AG08396 (cell line): ENCODE measurements around the gene ARHGEF6.

Experiments
- DNase-seq: peaks from one replicate; pipeline ENCODE4 v3.0.0; 2012; ENCODE audit warnings: low spot score, mixed read lengths

ARHGEF6 gene

GRCh38 chrX:136745215-136746173, 35.2 kb downstream of the ARHGEF6 start:
- DNase-seq: no peak

- no peak for DNase-seq
Observed at GRCh38 chrX:136742721-136743379, 37.9 kb downstream of the ARHGEF6 start.

GRCh38 chrX:136738049-136738729, 42.5 kb downstream of the ARHGEF6 start:
- no peak for DNase-seq

- no peak for DNase-seq
Observed at GRCh38 chrX:136736690-136737089, 44.0 kb downstream of the ARHGEF6 start.

GRCh38 chrX:136735601-136736000, 45.1 kb downstream of the ARHGEF6 start:
- DNase-seq: no peak

GRCh38 chrX:136733613-136734012, 47.1 kb downstream of the ARHGEF6 start:
- no peak for DNase-seq

GRCh38 chrX:136731798-136732197, 48.9 kb downstream of the ARHGEF6 start:
- no peak for DNase-seq

GRCh38 chrX:136731207-136731782, 49.4 kb downstream of the ARHGEF6 start:
- DNase-seq: no peak

- no peak for DNase-seq
Observed at GRCh38 chrX:136728393-136728792, 52.3 kb downstream of the ARHGEF6 start.

- DNase-seq: peak; percentile 50
Observed at GRCh38 chrX:136725441-136726104, 55.2 kb downstream of the ARHGEF6 start.

- no peak for DNase-seq
Observed at GRCh38 chrX:136718091-136718490, 62.6 kb downstream of the ARHGEF6 start.

- no peak for DNase-seq
Observed at GRCh38 chrX:136714626-136715599, 65.8 kb downstream of the ARHGEF6 start.

- no peak for DNase-seq
Observed at GRCh38 chrX:136712650-136713310, 68.0 kb downstream of the ARHGEF6 start.

GRCh38 chrX:136711147-136711546, 69.6 kb downstream of the ARHGEF6 start:
- no peak for DNase-seq

GRCh38 chrX:136710325-136710951, 70.3 kb downstream of the ARHGEF6 start:
- no peak for DNase-seq

GRCh38 chrX:136708348-136708747, 72.4 kb downstream of the ARHGEF6 start:
- DNase-seq: no peak

GRCh38 chrX:136697156-136697555, 83.6 kb downstream of the ARHGEF6 start:
- DNase-seq: no peak

GRCh38 chrX:136694431-136695087, 86.2 kb downstream of the ARHGEF6 start:
- DNase-seq: peak; percentile 50

GRCh38 chrX:136692271-136692670, 88.5 kb downstream of the ARHGEF6 start:
- no peak for DNase-seq
